ENCODE results near the gene SFMBT1.

Gene SFMBT1

DNA sequence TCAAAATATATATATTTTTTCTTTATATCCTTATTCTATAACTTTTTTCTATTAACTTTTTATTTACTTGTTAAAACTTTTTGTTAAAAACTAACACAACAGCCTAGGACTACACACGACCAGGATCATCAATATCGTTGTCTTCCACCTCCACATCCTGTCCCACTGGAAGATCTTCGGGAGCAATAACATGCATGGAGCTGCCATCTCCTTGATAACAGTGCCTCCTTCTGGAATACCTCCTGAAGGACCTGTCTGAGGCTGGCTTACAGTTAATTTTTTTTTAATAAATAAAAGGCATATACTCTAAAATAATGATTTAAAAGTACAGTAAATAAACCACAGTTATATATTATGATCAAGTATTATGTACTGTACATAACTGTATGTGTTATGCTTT is 58.9 kb downstream of the SFMBT1 start:
- DNase-seq: peak; percentile 28 to 66

DNA sequence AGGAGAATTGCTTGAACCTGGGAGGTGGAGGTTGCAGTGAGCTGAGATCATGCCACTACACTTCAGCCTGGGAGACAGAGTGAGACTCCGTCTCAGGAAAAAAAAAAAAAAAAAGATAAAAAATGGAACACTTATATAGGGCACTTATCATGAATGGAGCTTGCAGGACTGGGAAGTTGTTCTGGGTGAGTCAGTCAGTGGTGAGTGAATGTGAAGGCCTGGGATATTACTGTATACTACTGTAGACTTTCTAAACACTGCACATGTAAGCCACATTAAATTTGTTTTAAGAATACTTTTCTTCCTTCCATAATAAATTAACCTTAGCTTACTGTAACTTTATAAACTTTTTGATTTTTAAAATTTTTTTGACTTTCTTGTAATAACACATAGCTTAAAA is 59.8 kb downstream of the SFMBT1 start:
- no peak for DNase-seq

DNA sequence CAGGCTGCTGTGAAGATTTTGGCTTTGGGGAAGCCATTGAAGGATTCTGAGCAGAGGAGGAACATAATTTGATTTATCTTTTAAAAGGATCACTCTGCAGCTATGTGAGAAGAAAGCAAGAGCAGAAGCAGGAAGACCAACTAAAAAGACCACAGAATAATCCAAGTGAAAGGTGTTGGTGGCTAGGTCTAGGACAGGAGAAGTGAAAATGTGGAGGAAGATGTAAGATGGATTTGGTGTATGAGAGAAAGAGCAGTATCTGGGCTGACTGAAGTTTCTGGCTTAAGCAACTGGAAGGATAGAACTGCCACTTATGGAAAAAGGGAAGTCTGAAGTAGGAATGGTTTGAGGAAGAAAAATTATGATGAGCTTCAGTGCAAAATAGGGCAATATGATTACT is 62.0 kb downstream of the SFMBT1 start:
- no peak for DNase-seq

DNA sequence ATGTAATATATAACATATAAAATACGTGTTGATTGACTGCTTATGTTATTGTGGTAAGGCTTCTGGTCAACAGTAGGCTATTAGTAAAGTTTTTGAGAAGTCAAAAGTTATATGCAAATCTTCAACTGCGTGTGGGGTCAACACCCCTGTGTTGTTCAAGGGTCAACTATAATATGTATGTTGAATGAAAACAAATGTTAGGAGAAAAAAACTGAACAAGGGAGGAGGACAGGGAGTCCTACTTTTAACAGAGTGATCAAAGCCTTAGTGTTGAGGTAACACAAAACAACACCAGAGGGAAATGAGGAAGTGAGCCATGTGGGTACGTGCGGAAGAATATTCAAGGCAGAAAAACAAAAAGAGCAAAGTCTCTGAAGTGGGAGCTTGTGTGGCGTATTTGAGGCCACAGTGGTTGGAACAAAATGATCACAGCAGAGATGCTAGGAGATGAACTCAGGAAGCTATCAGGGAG is 62.5 kb downstream of the SFMBT1 start:
- no peak for DNase-seq

DNA sequence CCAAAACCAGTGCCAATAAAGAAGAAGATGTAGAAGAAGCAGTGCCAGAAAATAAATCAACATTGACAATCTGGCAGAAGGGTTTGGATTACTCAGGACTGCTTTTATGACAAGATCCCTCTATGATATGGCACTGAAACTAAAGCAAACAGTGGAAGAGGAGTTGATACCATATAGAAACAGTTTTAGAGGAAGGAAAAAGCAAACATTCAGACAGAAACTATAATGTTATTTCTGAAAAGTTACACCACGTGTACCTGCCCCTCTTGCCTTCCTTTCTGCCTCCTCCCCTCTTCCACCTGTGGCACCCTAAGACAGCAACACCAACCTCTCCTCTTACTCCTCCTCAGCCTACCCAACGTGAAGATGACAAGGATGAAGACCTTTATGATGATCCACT is 63.0 kb downstream of the SFMBT1 start:
- DNase-seq: no peak

DNA sequence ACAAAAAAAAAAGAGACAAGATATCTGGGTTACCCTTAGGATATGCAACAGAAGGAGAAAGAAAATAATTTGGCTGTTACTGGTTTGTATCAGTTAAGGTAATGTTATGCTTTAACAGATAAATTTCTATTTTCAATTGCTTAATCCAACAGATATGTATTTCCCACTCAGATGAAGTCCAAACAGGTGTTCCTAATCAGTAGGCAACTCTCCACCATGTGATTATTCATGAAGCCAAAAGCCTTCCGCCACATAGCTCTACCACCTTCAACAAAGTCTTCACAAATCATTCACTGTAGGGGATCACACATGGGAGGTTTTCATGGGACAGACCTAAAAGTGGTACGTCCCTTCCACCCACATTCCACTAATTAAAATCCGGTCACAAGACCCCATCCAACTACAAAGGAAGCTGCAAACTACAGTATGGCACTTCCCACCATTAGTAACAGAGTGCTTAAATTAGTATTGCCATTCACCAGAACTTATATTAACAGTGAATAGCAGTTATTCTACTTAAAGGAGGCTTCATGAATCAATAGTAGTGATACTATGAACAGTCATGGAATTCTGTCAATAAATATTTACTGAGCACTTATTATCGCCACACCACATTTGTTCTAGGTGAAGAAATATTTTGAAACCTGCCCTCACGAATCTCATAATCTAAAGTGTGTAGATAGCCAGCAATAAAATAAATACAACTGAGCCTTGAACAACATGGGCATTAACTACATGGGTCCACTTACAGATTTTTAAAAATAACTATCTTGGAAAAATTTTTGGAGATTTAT is 66.5 kb downstream of the SFMBT1 start:
- no peak for DNase-seq

DNA sequence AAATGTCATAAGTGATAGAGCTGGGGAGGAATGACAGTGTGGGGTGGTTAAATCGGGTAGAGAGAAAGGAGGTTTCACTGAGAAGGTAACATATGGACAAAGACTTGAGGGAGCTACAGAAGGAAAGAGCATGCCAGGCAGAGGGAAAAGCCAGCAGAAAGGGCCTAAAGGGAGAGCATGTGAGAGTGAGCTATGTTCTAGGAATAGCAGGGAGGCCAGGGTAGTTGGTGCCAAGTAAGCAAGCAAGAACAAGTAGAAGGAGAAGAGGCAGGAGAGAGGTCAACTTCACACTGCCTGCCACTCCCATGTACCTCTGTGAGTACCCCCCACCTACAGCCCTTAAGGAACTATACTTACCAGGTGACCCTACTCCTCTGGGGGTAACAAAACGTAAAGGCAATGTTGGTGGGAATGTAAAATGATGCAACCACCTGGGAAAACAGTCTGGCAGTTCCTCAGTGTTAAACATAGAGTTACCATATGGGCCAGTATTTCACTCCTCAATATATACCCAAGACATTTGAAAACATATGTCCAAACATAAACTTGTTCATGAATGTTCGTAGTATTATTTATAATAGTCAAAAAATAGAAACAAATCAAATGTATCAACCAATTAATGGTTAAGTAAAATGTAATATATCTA is 67.6 kb downstream of the SFMBT1 start:
- DNase-seq: peak in 1 of 2 experiments; percentile 17

DNA sequence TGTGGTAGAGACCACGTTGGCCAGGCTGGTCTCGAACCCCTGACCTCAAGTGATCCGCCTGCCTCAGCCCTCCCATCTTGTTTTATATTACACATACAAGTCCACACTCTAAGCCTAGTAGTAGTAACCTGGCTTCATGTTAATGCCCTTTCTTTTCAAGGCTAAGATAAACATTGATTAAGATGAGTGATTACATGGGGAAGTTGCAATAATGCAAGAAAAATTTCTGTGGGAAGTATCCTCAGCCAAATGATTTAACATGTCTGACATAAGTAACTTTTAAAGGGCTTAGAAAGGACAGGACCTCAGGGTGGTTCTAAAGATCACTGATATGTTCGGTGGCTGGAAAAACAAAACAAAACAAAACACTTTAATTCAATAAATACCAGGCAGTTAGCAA is 72.1 kb downstream of the SFMBT1 start:
- DNase-seq: no peak

DNA sequence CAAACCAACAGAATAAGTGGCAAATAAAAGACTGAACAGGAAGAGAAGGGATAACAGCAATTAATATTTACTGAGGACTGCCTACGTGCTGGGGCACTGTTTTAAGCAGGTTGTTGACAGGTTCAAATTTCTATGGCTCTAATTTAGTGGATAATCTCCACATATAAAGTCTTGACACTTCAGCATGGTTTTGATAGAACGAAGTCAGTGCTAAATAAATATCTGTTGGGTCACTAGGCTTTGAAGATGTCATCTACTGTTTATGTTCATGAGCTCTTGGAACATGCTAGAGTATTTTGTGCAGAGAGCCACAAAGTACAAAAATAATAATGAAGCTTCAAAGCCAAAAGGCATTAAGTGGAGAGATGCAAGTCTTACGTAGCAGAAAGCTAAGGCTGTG is 74.0 kb downstream of the SFMBT1 start:
- DNase-seq: peak in 1 of 2 experiments; percentile 78

DNA sequence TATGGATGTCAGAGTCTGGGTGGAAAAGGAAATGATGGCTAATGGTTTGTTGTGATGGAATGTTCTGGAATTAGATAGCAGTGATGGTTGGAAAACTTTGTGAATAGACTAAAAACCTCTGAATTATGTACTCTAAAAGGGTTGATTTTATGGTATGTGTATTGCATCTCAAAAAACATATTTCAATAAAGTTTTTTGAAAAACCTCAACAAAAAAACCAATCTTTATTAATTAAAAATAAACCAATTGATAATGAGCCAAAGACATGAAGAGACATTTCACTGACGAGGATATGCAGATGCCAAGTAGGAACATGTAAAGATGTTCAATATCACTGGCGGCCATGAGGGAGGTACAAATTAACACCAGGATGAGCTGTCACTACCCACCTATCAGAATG is 78.5 kb downstream of the SFMBT1 start:
- no peak for DNase-seq

DNA sequence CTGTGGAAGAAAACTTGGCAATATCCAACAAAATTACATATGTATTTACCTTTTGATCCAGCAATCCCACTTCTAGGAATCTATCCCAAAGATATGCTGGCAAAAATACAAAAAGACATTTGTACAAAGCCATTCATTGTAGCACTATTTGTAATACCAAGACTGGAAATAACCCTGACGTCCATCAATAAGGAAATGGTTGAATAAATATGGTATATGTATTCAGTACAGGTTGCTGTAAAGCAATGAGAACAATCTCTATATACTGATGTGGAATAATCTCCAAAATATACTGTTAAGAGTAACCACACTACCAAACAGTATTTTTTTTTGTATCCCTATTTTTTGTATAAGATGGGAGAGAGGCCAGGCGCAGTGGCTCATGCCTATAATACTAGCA is 83.7 kb downstream of the SFMBT1 start:
- no peak for DNase-seq

DNA sequence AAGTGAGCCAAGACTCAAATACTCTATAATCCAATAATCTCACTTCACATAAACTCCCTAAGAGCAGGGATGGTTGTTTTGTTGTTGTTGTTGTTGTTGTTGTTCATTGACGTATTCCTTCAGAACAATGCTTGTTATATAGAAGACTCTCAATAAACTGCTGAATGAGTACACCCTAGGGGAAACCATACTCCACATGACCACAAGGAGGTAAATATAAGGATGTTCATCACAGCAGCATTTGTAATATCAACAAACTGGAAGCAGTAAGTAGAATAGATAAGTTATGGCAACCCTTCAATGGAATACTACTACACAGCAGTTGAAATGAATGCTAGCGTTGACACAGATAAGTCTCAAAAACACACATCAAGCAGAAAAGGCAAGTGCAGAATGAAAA is 86.1 kb downstream of the SFMBT1 start:
- DNase-seq: no peak

DNA sequence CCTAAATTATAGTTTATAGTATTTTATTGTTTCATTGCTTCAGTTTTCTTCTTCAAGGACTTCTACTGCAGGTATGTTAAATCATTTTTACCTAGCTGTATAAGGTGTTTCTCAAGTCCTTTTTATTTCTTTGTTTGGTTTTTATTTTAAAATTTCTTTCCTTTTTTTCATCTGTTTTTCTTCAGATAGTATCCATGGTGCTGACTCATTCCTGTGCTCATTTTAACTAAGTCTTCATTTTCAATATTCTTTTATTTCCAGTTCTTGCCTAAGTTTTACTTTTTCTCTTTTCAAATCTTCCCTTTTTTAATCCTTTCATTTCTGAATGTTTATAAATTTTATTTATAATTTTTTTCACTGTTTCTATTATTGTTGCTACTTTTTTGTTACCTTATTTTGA is 106.3 kb downstream of the SFMBT1 start:
- no peak for DNase-seq

DNA sequence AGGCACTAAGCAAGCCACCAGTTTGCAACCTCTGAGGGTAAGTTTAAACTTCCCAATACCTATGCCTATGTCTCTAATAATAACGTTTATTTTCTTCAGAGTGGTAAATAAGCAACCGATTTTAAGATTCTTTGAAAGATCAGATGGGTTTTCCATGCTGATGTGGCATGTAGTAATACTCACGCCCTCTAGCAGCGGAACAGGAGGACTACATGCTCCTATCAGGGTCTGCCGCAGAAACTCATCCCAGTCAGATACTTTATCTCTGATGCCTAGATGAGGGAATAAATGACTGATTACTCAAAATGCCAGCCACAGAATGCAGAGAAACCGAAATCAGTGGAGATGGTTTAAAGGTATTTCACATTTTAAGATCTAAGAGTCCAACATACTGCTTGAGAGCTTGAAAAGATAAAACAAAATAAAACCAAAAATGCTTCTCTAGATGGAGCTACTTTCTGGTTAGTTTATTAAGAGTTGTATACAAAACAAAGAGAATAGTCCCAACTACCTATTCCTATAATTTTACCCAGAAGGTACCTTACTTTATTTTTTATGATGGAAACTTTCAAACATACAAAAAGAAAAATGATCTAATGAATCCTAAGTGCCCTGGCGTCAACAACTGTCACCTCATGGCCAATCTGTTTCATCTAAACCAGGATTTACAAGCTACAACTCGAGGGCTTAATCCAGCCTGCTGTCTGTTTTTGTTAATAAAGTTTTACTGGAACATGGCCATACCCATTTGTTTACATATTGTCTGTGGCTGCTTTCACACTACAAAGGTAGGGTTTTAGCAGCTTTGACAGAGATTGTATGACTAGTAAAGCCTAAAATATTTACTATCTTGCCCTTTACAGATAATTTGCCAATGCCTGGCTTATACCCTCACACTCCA is 111.0 kb downstream of the SFMBT1 start:
- DNase-seq: peak; percentile 30 to 72

DNA sequence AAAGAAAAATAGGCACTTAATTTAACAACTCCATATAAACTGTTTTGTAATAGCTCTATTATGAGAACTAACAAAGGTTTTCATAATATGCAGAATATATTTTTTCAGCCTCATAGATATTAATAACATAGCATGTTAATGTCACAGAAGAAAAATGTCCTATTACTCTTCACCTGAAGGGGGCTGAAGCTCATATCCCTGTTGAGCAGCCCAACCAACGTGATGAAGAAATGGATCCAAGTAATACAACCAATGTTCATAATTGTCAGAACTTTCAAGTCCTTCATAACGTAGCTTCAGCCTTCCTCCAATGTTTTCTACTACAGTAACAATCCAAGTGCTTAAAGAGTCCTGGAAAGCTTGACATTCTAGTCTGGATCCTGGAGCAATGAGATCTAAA is 114.0 kb downstream of the SFMBT1 start:
- no peak for DNase-seq

DNA sequence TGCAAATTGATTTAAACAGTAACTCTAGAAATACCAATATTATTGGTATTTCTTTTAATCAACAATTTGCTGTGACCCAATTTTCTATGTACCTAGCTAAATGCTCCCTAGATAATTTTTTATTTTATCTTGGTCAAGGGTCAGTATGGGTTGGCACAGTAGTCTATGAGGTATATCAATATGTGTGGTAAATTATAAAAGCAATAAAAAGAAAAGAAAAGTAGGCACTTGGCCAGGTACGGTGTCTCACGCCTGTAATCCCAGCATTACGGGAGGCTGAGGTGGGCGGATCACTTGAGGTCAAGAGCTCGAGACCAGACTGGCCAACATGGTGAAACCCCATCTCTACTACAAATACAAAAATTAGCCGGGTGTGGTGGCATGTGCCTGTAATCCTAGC is 114.5 kb downstream of the SFMBT1 start:
- DNase-seq: no peak

DNA sequence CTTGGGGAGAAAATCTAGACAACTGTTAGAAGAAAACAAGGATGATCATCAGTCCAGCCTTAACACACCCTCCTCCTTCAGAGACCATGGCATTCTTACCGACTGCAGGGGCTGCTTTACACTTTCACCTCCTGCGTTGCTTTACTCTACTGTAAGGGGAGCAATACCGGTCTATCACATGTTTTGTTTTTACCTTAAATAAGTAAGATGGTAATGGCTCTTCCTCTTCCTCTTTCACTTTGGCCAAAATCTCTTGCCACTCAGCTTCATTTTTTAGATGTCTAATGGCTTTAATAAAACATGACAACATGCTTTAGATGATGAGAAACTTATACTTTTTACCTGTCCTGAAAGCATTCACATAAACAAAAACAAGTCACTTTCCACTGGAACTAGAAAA is 115.1 kb downstream of the SFMBT1 start:
- no peak for DNase-seq

DNA sequence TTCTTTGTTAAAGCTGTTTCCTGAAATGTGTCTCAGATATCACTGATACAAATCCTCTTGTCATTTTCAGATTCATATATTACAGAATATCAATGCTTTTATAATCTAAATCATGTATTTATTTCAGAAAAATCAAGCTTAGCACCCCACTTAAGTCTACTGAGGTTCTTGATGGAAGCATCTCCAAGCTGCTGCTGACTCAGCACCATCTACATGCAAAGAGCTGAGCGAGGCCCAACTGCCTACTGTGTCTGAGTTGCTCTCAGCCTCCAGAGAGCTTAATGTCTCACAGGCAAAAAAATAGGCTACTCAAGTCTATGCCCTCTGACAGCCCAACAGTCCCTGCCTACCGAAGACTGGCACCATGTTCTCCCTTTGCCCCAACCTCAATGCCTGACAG is 119.3 kb downstream of the SFMBT1 start:
- DNase-seq: no peak

DNA sequence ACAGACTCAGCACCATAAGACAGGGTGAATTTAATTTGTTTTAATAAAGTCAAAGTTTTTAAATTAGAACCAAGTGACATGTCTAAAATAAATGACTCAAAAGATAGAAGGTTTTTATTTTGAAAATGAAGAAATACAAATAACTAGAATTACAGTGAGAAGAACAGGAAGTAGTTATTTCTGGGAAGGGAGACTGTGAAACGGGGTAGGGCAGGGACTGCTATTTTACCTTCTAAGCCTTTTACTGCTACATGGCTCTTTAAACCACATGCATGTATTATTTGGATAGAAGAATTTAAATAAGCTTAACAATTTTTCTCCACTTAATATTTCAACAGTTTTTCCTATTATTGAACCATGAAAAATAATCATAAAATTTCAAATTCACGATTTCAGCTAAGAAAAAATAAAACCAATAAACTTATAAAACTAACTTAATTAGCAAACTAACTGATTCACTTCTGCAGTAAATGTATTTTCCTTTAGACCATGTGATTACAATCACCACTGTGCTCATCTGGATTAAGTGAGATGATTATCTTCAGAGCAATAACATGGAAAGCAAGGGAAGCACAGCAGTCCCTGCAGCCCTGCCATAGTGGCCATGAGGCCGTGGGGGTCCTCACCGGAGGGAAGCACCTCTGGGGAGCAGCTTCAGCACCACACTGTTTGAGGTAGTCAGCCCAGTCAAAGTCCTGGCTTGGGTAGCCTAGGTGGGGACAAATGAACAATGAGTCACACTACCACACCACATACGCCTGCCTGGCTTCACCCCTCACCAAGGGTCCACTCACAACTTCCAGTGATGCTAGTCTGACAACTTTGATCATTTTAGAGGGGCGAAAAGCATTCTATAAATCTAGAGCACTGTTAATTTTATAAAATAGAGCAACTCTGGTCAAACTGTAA is 120.2 kb downstream of the SFMBT1 start:
- DNase-seq: no peak

DNA sequence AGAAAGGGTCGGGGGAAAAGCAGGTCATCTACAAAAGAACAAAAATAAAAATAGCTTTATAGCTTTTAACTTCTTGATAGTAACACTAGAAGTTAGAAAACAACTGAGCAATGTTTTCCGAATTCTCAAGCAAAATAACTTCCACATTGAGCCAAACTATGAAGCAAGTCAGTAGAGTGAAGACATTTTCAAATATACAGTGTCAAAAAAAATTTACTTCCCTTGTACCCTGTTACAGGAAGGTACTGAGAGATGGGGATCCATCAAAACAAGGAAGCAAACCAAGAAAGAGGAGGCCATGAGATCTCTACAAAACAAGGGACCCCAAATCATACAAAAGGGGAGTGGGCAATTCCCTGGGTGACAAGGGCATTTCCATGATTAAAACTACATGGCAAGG is 121.9 kb downstream of the SFMBT1 start:
- no peak for DNase-seq

DNA sequence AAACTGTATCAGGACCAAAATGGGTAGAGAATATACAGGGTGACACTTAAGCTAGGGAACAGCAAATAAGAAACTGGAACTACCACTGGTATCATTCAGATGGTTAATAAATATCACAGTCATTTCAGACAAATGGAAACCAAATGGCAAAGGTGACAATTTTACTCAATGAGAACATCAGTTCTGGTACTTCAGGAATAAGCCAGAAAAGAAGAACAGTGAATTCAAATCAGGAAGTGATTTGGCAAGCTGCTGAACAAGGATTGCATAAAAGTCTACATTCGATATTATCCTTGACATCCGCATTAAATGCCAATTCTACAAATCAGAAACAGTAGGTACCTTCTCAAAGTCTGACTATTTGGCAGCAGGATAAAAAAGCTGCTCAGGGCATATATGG is 125.0 kb downstream of the SFMBT1 start:
- DNase-seq: no peak

DNA sequence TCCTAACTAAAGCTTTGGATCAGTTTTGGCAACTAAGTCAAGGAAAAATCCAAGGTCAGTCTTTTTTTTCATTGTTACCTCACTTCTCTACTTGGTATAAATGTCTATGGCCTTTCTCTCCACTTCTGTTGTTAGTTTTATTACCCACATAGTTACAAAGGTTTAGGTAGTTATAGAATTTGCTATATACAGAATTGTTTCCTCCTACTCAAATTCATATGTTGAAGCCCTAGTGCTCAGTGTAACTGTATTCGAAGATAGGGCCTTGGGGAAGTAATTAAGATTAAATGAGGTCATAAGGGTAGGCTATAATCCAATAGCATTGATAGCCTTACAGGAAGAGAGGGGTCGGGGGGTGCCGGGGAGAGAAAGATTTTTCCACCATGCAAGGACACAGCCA is 128.8 kb downstream of the SFMBT1 start:
- DNase-seq: no peak

DNA sequence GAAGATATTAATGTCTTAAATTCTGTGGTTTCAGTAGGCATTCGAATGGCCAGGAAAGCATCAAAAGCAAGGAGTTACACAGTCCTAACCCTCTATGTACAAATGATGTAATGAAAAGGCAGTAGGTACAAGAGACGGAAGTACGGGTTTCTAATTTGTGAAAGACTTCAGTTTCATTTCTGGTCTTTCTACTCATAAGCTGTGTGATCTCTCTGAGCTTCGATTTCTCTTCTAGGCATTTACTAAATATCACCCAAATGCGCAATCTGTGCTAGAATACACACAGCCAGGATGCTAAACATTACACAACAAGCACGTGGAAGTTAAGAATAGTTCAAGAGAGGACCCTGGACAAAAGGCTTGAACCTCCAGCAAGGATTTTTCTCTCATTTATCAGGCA is 130.6 kb downstream of the SFMBT1 start:
- no peak for DNase-seq
